Ishikawa (cell line): ENCODE results near the gene ACSL3.

Experiments used
- CEBPB ChIP-seq: IDR thresholded peaks from 2 replicates; pipeline ENCODE4 v1.6.1; 2012
- CREB1 ChIP-seq: IDR thresholded peaks from 2 replicates; pipeline ENCODE4 v1.6.1; 2012; ENCODE audit warnings: low read depth
- EGR1 ChIP-seq: IDR thresholded peaks from 2 replicates; pipeline ENCODE4 v1.6.1; 2012
- EP300 ChIP-seq: IDR thresholded peaks from 2 replicates; pipeline ENCODE4 v1.6.1; 2012; ENCODE audit warnings: borderline replicate concordance
- FOXM1 ChIP-seq: IDR thresholded peaks from 2 replicates; pipeline ENCODE4 v1.6.1; 2012; ENCODE audit warnings: low read depth, borderline replicate concordance
- MAX ChIP-seq: IDR thresholded peaks from 2 replicates; pipeline ENCODE4 v1.6.1; 2012
- NFIC ChIP-seq: IDR thresholded peaks from 2 replicates; pipeline ENCODE4 v1.6.1; 2012
- RAD21 ChIP-seq: IDR thresholded peaks from 2 replicates; pipeline ENCODE4 v1.6.1; 2012; ENCODE audit warnings: low read depth
- TAF1 ChIP-seq: IDR thresholded peaks from 2 replicates; pipeline ENCODE4 v1.6.1; 2012; ENCODE audit warnings: low read depth, mild to moderate bottlenecking
- TCF12 ChIP-seq: IDR thresholded peaks from 2 replicates; pipeline ENCODE4 v1.6.1; 2012; ENCODE audit warnings: low read depth
- TEAD4 ChIP-seq: IDR thresholded peaks from 2 replicates; pipeline ENCODE4 v1.6.1; 2012
- USF1 ChIP-seq: IDR thresholded peaks from 2 replicates; pipeline ENCODE4 v1.6.1; 2012
- YY1 ChIP-seq: IDR thresholded peaks from 2 replicates; pipeline ENCODE4 v1.6.1; 2012; ENCODE audit warnings: low read depth
- ZBTB7A ChIP-seq: IDR thresholded peaks from 2 replicates; pipeline ENCODE4 v1.6.1; 2012; ENCODE audit warnings: low read depth
- TF ChIP-seq, protein P1 (sequence below): IDR thresholded peaks from 2 replicates; pipeline ENCODE4 v1.6.1; 2012; ENCODE audit warnings: low read depth, mild to moderate bottlenecking

Gene ACSL3

GRCh38 chr2:222830164-222830563 lies 30.7 kb upstream of the ACSL3 start:
- TF ChIP-seq EGR1 (no peak), TEAD4 (no peak), USF1 (no peak), MAX (no peak), CEBPB (no peak), RAD21 (no peak), FOXM1 (no peak), ZBTB7A (no peak), CREB1 (no peak), YY1 (no peak)
- TF ChIP-seq, protein P1, sequence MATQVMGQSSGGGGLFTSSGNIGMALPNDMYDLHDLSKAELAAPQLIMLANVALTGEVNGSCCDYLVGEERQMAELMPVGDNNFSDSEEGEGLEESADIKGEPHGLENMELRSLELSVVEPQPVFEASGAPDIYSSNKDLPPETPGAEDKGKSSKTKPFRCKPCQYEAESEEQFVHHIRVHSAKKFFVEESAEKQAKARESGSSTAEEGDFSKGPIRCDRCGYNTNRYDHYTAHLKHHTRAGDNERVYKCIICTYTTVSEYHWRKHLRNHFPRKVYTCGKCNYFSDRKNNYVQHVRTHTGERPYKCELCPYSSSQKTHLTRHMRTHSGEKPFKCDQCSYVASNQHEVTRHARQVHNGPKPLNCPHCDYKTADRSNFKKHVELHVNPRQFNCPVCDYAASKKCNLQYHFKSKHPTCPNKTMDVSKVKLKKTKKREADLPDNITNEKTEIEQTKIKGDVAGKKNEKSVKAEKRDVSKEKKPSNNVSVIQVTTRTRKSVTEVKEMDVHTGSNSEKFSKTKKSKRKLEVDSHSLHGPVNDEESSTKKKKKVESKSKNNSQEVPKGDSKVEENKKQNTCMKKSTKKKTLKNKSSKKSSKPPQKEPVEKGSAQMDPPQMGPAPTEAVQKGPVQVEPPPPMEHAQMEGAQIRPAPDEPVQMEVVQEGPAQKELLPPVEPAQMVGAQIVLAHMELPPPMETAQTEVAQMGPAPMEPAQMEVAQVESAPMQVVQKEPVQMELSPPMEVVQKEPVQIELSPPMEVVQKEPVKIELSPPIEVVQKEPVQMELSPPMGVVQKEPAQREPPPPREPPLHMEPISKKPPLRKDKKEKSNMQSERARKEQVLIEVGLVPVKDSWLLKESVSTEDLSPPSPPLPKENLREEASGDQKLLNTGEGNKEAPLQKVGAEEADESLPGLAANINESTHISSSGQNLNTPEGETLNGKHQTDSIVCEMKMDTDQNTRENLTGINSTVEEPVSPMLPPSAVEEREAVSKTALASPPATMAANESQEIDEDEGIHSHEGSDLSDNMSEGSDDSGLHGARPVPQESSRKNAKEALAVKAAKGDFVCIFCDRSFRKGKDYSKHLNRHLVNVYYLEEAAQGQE: no peak

- no peak for TF ChIP-seq EP300
- no peak for TF ChIP-seq YY1
- no peak for TF ChIP-seq TEAD4
- TF ChIP-seq RAD21: no peak
- TF ChIP-seq FOXM1: no peak
- 0 out of 2 replicates have a peak, but pooled peaks have one; percentile 32 for TF ChIP-seq NFIC
- no peak for TF ChIP-seq USF1
Observed at GRCh38 chr2:222833410-222833809, 27.4 kb upstream of the ACSL3 start.

- peak; percentile 50 for TF ChIP-seq NFIC
- TF ChIP-seq TCF12: no peak
- no peak for TF ChIP-seq FOXM1
- TF ChIP-seq TAF1: no peak
- TF ChIP-seq USF1: 0 out of 2 replicates have a peak, but pooled peaks have one; percentile 12
- no peak for TF ChIP-seq EGR1
Observed at GRCh38 chr2:222835143-222835822, 25.6 kb upstream of the ACSL3 start.

DNA sequence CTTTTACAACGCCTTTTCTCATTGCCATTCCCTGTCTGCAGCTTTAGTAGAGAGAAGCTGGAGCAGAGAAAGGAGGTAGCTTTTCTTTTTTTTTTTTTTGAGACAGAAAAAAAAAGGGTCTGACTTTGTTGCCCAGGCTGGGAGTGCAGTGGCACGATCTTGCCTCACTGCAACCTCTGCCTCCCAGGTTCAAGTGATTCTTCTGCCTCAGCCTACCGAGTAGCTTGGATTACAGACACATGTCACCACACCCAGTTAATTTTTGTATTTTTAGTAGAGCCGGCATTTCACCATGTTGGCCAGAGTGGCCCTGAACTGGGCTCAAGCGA lies 25.0 kb upstream of the ACSL3 start:
- TF ChIP-seq RAD21: no peak
- TF ChIP-seq NFIC: peak; percentile 4; the same call in 1 of the 2 replicates

- TF ChIP-seq CREB1 (no peak), RAD21 (no peak), FOXM1 (no peak), EP300 (no peak), NFIC (no peak), MAX (no peak), TEAD4 (no peak), EGR1 (no peak), ZBTB7A (no peak), YY1 (no peak), USF1 (no peak), TAF1 (no peak), CEBPB (no peak), TCF12 (no peak)
- TF ChIP-seq, protein P1: no peak
Observed at GRCh38 chr2:222837643-222838056, 23.2 kb upstream of the ACSL3 start.
